HuH-7 (cell line): Measurements from ENCODE around the gene TMED10.
A peak's percentile ranks its signal among the peaks of the same experiment; 100 is the strongest.

ENCODE experiments used
- DNase-seq: peaks from one replicate; pipeline ENCODE4 v3.0.0; 2011; ENCODE audit warnings: low spot score

The TMED10 gene

GRCh38 chr14:75176142-75176820 lies at the start of gene TMED10:
TMED10 (minus strand) TSS chr14:75176612; CDS start chr14:75176579, 33 bp downstream.
- DNase-seq = peak; percentile 74

GRCh38 chr14:75224561-75224960 lies 48.1 kb upstream of the TMED10 start:
- no peak for DNase-seq

DNA sequence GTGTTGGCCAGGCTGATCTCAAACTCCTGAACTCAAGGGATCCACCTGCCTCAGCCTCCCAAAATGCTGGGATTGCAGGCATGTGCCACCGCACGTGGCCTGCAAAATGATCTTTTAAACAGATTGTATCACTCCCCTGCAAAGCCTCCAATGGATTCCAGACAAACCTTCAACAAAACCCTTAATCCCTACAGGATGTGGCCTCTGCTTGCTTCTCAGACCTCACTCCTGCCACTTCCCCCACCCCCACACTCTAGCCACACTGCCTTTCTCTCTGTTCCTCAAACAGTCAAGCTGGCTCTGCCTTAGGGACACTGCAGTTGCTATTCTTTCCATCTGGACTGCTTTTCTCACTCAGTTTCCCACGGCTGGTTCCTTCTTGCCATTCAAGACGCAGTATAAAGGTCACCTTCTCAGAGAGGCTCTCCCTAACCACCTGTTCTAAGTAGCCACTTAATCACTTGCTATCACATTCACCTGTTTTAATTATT lies 47.3 kb upstream of the TMED10 start:
- no peak for DNase-seq

DNA sequence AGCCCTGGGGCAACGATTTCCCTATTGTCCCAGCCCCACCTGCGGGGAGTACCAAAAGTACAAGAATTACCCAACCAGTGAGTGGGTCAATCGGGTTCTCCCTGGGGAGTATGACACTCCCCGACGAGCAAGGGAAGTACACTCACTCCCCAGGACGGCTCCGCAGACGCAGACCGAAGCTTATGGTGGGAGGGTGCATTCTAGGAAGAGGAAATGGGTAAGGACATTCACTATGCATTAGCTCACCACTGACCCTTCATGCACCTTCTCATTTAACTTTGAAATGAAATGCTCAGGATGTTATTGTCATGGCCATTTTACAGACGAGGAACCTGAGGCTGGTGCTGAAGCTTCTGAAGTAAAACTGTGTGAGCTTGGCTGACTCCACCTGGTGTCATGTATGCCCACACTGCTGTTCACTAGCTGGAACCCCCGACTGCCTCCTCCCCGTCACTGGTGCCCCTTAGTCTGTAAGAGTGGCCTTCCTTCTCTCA lies 45.8 kb upstream of the TMED10 start:
- no peak for DNase-seq

- no peak for DNase-seq
These were observed 45.4 kb upstream of the TMED10 start for GRCh38 chr14:75221797-75222196.

DNA sequence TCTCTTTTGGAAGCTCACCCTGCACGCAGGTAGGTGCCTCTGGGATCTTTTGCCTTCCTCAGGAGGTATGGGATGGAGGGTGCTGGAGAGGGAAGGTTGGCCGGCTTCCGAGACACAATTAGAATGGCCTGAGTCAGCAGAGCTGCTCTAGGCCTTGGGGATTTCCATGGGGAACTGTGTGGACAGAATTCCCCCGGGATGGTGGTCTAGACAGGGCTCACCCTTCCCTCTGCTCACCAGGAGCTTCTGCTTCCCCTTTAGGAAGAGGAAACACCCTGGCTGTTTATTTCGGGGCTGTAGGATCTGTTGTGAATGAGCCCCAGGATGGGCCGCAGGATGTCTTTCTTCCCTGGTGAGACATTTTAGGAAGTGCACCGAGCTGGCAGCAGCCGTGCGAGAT lies 43.7 kb upstream of the TMED10 start:
- DNase-seq = no peak

GRCh38 chr14:75217508-75218206 lies 41.2 kb upstream of the TMED10 start:
- DNase-seq = no peak

DNA sequence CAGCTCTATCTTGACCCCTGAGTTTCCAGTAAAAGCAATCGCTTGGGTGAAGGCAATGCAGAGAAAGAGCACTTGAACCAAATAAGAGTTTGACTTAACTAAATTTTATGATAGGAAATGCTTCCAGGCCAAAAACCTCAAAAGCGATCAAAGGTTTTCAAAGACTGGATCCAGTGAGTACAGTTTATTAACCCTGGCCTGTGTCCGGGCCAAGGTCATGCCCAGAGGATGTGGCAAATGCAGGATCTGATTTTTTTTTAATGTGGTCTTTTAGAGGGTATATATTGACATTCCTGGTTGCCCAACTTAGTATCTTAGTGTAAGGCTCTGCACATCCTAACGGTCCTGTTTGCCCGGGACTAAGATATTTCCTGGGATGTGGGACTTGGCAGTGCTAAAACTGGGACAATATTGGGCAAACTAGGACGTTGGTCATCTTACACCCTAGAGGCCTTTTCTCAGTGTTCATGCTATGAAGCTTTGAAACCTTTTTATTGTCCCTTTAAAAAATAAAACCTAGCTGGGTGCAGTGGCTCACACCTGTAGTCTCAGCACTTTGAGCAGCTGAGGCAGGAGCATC lies 40.1 kb upstream of the TMED10 start:
- no peak for DNase-seq

DNA sequence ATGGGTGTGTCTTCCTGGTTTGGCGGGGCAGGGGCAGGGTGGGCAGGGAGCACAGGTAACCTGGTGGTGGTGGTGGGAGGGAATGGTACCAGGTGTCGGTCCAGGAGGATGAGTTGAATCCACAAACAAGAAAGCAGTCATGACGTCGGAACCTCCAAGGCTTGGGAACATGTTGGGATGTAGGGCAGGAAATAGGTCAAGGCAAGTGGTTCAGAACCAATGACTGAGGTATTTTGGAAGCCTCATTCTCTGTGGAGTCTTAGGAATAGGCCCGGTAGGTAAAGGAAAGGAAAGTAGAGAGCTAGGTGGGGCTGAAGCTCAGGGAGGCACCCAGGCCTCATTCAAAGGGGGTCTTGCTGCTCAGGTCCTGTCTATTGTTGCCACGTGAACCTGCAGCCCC lies 39.1 kb upstream of the TMED10 start:
- DNase-seq = no peak

GRCh38 chr14:75214558-75214957 lies 38.1 kb upstream of the TMED10 start:
- no peak for DNase-seq

DNA sequence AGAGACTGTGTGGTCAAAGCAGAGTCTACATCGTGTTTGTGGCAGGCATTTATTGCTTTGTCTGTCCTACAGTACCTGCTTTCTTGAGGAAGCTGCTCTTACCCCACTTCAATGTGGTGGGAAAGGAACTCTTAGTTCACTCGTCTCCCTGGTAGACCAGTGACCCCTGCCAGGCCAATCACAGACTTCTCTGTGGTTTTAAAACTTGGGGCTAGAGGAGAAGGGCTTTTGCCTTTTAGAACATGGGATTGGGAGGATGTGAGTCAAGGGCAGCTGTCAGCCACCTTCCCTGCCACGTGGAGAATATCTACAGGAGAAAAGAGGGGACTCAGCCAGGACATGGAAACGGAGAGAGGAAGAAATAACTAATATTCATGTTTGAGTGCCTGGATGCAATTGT lies 36.8 kb upstream of the TMED10 start:
- DNase-seq = no peak

GRCh38 chr14:75208843-75209242 lies 32.4 kb upstream of the TMED10 start:
- no peak for DNase-seq

GRCh38 chr14:75206190-75206589 lies 29.8 kb upstream of the TMED10 start:
- DNase-seq = no peak

DNA sequence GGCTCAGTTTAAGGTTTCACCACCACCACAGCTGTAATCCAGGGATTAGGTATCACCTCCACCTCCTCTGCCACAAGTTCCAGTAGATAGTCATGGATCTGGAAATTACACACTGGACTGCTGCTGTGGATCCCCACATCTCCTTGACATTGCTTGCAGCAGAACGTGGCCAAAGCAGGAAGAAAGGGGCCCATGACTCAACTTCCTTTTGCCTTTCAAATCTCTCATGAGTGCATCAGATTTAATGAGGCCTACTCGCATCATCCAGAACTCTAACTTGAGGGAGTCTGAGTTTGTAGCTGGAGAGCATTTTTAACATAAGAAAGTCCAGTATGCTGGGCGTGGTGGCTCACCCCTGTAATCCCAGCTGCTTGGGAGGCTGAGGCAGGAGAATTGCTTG lies 29.2 kb upstream of the TMED10 start:
- DNase-seq = no peak

DNA sequence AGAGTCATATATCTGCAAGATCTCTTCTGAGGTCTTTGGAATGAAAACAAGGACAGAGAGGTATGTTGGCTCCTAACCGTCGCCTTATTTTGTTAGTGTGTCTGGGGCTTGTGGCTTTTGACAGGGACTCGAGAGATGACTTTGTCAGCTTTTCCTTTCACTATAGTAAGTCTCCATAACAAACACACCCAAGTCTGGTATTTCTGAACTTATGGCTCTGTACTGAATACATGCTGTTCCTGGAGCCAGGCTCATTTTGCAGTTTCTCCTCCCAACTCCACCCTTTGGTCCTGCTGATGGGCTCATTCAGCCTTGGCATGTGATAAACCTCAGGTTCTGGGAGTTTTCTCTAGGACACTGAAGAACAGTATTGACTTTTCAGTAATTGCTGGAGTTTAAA lies 27.7 kb upstream of the TMED10 start:
- DNase-seq = no peak

DNA sequence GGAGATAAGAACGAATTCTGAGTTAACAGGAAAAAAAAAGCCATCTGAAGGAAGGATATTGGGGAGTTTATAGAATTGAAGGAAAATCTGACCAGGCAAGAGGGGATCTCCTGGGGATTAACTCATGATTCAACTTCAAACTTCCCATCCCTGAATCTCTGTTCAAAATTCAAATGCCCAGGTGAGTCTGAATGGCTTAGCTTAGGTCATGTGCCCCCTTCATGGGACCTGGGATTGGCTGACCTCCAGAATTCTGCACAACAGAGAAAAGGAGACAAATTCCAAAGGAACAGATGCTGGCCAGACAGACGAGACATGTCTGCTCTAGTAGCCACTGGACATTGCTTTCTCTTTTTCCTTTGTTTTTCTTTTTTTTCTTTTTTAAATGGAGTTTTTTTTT lies 26.2 kb upstream of the TMED10 start:
- DNase-seq = no peak

DNA sequence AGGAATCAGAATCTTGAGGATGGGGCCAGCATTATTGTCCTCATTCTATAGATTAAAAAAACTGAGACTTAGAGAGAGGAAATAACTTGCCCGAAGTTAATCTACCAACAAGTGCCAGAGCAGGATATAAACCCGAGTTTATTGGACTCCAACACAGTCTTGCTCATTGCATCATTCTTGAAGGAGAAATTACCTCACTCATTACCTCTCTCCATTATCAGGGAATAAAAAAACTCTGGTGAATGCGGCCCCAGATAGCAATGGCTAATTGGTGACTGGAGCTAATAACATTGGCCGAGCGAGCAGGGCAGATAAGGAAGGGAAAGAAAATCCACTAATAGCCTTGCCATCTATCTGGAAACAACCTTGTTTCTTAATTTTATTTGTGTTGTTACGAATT lies 24.7 kb upstream of the TMED10 start:
- no peak for DNase-seq

DNA sequence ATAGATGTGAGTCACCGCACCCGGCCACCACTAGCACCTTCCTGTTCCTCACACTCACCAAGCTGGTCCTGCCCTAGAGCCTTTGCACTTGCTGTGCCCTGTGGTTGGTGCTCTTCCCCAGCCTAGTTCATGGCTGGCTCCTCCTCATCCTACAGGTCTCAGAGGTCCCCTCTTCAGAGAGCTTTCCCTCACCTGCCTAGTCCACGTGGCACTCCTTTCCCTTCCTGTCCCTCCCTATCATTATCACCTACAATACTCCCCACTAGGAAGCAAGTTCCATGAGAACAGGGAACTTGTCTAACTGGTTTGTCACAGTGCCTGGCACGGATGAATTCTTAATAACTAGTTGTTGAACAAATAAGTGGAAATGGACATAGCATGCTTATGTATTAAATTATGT lies 24.0 kb upstream of the TMED10 start:
- no peak for DNase-seq

GRCh38 chr14:75198291-75198933 lies 22.0 kb upstream of the TMED10 start:
- no peak for DNase-seq

DNA sequence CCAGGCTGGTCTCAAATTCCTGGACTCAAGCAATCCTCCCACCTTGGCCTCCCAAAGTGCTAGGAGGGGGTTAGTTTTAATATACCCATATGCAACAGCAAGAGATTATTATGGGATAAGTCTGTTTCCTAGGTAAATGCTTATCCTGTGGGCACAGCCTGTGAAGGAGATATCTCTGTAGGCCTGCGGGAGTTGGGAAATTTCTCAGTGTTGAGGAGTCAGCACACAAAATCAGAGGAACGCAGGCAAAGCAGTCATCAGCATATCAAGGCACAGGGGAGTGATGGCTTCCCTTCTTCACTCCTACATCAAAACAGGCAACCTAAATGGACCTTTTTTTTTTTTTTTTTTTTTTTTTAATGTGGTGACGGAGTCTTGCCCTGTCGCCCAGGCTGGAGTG lies 20.9 kb upstream of the TMED10 start:
- no peak for DNase-seq

- DNase-seq = peak; percentile 52
These were observed 20.1 kb upstream of the TMED10 start for GRCh38 chr14:75196468-75196867.

- DNase-seq = peak; percentile 22
These were observed 19.7 kb upstream of the TMED10 start for GRCh38 chr14:75196064-75196463.

DNA sequence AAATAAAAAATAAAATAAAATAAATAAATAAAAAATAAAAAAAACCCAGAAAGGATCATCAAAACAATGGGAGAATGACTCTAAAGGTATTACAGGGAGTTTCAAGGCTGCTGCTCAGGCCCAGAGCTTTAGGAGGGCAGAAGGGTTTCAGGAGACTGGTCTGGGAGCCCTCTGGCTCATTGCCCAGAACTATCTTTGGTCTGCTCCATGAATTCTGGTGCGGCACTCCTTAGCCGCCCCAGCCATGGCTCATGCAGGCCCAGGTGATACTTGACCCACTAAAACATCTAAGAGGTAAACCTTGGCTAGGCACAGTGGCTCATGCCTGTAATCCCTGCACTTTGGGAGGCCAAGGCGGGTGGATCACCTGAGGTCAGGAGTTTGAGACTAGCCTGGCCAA lies 14.7 kb upstream of the TMED10 start:
- DNase-seq = no peak
